B cell (primary cell): ENCODE results near the gene CACNA2D4. TPM values are rescaled to one million over a fixed set of nuclear protein-coding genes. Genes with fewer than 3 reads are reported as not detected.

ENCODE experiments used
- ATAC-seq: fragments of 200-7000 bp; cut with Tn5 transposase; one replicate; pipeline ENCODE4 v1.10.0; 2021; ENCODE audit warnings: low read depth, mild to moderate bottlenecking, moderate number of reproducible peaks, moderate library complexity
- CTCF ChIA-PET: fragments of 350-600 bp; sonication (Branson Sonifier 250); formaldehyde crosslinking; loops from one replicate; lab custom pipeline; 2021; ENCODE audit warnings: antibody characterized with exemption, inconsistent platforms; lab: Charles Lee
- POLR2A ChIA-PET: fragments of 350-600 bp; sonication (Branson Sonifier 250); formaldehyde crosslinking; loops from one replicate; lab custom pipeline; 2021; ENCODE audit warnings: antibody characterized with exemption; lab: Charles Lee
- DNase-seq: peaks from one replicate; pipeline ENCODE4 v3.0.0; 2013
- H2AFZ ChIP-seq: 2 replicates; pipeline ENCODE4 v1.6.1; 2012; ENCODE audit warnings: mild to moderate bottlenecking, low read depth, low read length; ENCODE audit not compliant: insufficient read depth, poor library complexity, severe bottlenecking
- H3K27ac ChIP-seq, 2 donors: 1 replicate in 1 of 2; 2 replicates in 1 of 2; pipeline ENCODE4 v1.5.1; 2012 to 2013; ENCODE audit warnings: low read length in 2 of 2, mild to moderate bottlenecking in 2 of 2, moderate library complexity in 1 of 2
- H3K27me3 ChIP-seq, 4 experiments: fragments of 200-600 bp in 1 of 4; sonication (generic) in 1 of 4; replicated peaks in 1 of 4; 1 replicate in 2 of 4; 2 replicates in 2 of 4; pipeline versions ENCODE4 v1.6.1 to v1.7.0; 2013 to 2016; ENCODE audit warnings: low read length in 3 of 4, mild to moderate bottlenecking in 2 of 4, mixed read lengths in 1 of 4, moderate library complexity in 1 of 4; ENCODE audit not compliant: insufficient read depth in 4 of 4, control insufficient read depth in 3 of 4; ENCODE audit errors: control extremely low read depth in 1 of 4
- H3K36me3 ChIP-seq, 2 experiments: replicated peaks in 1 of 2; 1 replicate in 1 of 2; 2 replicates in 1 of 2; pipeline versions ENCODE4 v1.6.1 to v1.7.1; 2013; ENCODE audit warnings: low read length in 1 of 2; ENCODE audit not compliant: insufficient read depth in 2 of 2, control insufficient read depth in 1 of 2; ENCODE audit errors: control extremely low read depth in 1 of 2, extremely low read depth in 1 of 2
- H3K4me1 ChIP-seq, 2 donors: fragments of 200-600 bp in 1 of 2; sonication (generic) in 1 of 2; 1 replicate in 1 of 2; 2 replicates in 1 of 2; pipeline versions ENCODE4 v1.5.1 to v1.6.1; 2013 to 2017; ENCODE audit warnings: low read length in 2 of 2; ENCODE audit not compliant: control insufficient read depth in 2 of 2, insufficient read depth in 2 of 2
- H3K4me2 ChIP-seq: replicated peaks from 2 replicates; pipeline ENCODE3; 2012; ENCODE audit warnings: mild to moderate bottlenecking, low read depth, low read length; ENCODE audit not compliant: poor library complexity, severe bottlenecking
- H3K4me3 ChIP-seq, 5 experiments: fragments of 200-600 bp in 1 of 5; sonication (generic) in 1 of 5; 1 replicate in 3 of 5; 2 replicates in 2 of 5; pipeline versions ENCODE4 v1.5.1 to v1.7.0; 2011 to 2016; ENCODE audit warnings: low read length in 4 of 5, mild to moderate bottlenecking in 4 of 5, low read depth in 2 of 5, control low read depth in 1 of 5, moderate library complexity in 1 of 5; ENCODE audit not compliant: insufficient read depth in 1 of 5; ENCODE audit errors: control extremely low read depth in 1 of 5, extremely low read depth in 1 of 5
- H3K79me2 ChIP-seq: fragments of 200-600 bp; sonication (generic); one replicate; pipeline ENCODE4 v1.6.0; 2016; ENCODE audit warnings: low read length; ENCODE audit not compliant: control insufficient read depth, insufficient read depth
- H3K9ac ChIP-seq: fragments of 200-600 bp; sonication (generic); 2 replicates; pipeline ENCODE4 v1.6.1; 2017; ENCODE audit warnings: mild to moderate bottlenecking, low read length, moderate library complexity
- H3K9me3 ChIP-seq, 3 donors: one replicate each; pipeline versions ENCODE4 v1.6.1 to v1.7.1; 2013; ENCODE audit warnings: low read length in 2 of 3; ENCODE audit not compliant: control insufficient read depth in 2 of 3, insufficient read depth in 1 of 3; ENCODE audit errors: control extremely low read depth in 1 of 3
- H4K20me1 ChIP-seq: 2 replicates; pipeline ENCODE4 v1.6.0; 2012; ENCODE audit warnings: mild to moderate bottlenecking, low read length; ENCODE audit not compliant: insufficient read depth, control insufficient read depth, poor library complexity, severe bottlenecking
- H3K27ac Mint-ChIP-seq: one replicate; pipeline ENCODE4 v1.8.0; 2021; ENCODE audit warnings: mixed read lengths
- H3K27me3 Mint-ChIP-seq: one replicate; pipeline ENCODE4 v1.8.0; 2021; ENCODE audit warnings: mixed read lengths
- H3K4me1 Mint-ChIP-seq: one replicate; pipeline ENCODE4 v1.8.0; 2021; ENCODE audit warnings: mixed read lengths
- H3K4me3 Mint-ChIP-seq: one replicate; pipeline ENCODE4 v1.8.0; 2021; ENCODE audit warnings: mixed read lengths
- H3K9me3 Mint-ChIP-seq: one replicate; pipeline ENCODE4 v1.8.0; 2022; ENCODE audit warnings: mixed read lengths; ENCODE audit not compliant: insufficient read depth
- EZH2 ChIP-seq: IDR thresholded peaks from 2 replicates; pipeline ENCODE4 v1.6.1; 2012; ENCODE audit warnings: borderline replicate concordance, low read depth, mild to moderate bottlenecking, moderate library complexity, low read length; ENCODE audit not compliant: insufficient read depth, poor library complexity, severe bottlenecking
- WGBS: methylation state at CpG from one replicate; pipeline ENCODE4 v1.1.5; 2013; ENCODE audit warnings: missing lambda C conversion rate; ENCODE audit not compliant: insufficient coverage; 5-methylcytosine and 5-hydroxymethylcytosine counted together
- intact Hi-C: fragments of 100-400 bp; cut with micrococcal nuclease; formaldehyde crosslinking; loops from one replicate; pipeline ENCODE4 v1.10.0; 2022
- polyA plus RNA-seq: library from polyadenylated mRNA; depleted of rRNA; stranded (reverse); fragments of >200 nt; gene quantifications from 2 replicates; pipeline ENCODE4 v1.2.3, GENCODE V29; 2012
- total RNA-seq, 2 donors: library from RNA; stranded (reverse); fragments of 120-200 nt in 1 of 2; gene quantifications; 1 replicate in 1 of 2; 2 replicates in 1 of 2; pipeline versions ENCODE4 v1.2.3 to v1.2.4, GENCODE V29; 2013 to 2022
- TF ChIP-seq, protein P1 (sequence below): fragments of 200-600 bp; IDR thresholded peaks from one replicate; pipeline ENCODE4 v1.8.0; 2022; ENCODE audit warnings: antibody characterized with exemption, mild to moderate bottlenecking

CACNA2D4 gene
- total and polyA plus RNA-seq, 2 donors (not counting 1 experiment from before 2014, with no cell fraction given): 6.0 to 7.4 TPM

DNA sequence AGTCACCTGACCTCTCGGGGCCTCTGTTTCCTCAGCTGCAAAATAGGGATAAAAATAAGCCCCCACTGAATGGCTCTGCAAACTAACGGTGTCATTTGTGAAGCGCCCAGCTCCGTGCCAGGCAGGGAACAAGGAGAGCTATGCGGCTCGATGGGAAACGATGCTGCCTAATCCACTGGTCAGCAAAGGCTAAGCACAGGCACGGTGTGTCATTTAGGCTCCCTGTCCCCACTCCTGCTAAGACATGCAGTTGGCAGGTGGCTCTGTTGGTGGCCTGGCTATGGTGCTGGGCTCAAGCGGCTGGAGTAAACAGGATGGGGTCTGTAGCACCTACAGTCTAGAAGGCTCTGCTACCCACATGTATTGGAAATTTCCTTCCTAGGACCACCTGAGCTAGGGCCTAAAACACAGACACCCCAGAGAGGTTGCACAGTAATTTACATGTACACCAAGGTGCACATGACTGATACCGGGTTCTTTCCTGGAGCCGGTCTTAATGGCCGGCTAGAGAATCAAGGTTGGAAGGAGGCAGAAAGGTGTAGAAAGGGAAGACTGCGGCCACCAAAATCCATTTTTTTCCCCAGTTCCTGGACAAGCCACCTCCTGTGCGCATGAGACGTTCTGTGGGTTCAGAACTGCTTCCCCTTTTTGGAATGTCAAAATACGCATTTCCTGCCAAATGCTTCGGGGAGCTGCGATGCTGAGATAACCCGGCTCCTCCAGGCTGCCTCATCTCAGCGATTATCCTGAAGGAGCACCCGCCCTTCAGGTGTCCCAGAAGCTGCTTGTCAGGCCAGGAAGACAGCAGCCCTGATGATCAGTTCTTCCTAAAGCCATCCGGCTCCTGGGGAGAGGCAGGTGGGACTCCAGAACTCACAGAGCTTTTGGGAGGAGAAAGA, 1.0 kb downstream of the CACNA2D4 start:
- Histone ChIP-seq H3K9me3 (peaks cover 0 to 4% (median 0%) of the 10 kb centered on the region in 3 donors), H3K79me2 (peaks cover 20% of the 10 kb centered on the region), H3K27ac (peak overlapping the region; percentile 85 to 90), H3K27me3 (no peaks in the 10 kb centered on the region), H3K36me3 (no peaks in the 10 kb centered on the region), H2AFZ (peak overlapping the region; percentile 83), H3K4me3 (peak overlapping the region; percentile 48 to 72 (median 67)), H3K4me1 (peaks cover 37 to 38% of the 10 kb centered on the region in 2 donors), H3K9ac (peak overlapping the region; percentile 77), H4K20me1 (no peaks in the 10 kb centered on the region), H3K4me2 (peak overlapping the region; percentile 78)
- intact Hi-C loops: no loop called here
- peak; percentile 73 for DNase-seq
- POLR2A ChIA-PET: interaction anchor here (0.6 to 1.2 kb wide), 3 partner anchors 13 to 119 kb away, joined by 3 read pairs; no protein-coding TSS in a partner anchor
- ATAC-seq: peak; percentile 65
- 39% methylated on average over 19 of the region's 22 CpGs for WGBS
- Mint-ChIP-seq H3K4me3 (peak overlapping the region; percentile 90), H3K27me3 (peaks cover 19% of the 10 kb centered on the region), H3K9me3 (no peaks in the 10 kb centered on the region), H3K27ac (peak overlapping the region; percentile 96), H3K4me1 (peaks cover 36% of the 10 kb centered on the region)
- TF ChIP-seq EZH2: no peak
- TF ChIP-seq, protein P1, sequence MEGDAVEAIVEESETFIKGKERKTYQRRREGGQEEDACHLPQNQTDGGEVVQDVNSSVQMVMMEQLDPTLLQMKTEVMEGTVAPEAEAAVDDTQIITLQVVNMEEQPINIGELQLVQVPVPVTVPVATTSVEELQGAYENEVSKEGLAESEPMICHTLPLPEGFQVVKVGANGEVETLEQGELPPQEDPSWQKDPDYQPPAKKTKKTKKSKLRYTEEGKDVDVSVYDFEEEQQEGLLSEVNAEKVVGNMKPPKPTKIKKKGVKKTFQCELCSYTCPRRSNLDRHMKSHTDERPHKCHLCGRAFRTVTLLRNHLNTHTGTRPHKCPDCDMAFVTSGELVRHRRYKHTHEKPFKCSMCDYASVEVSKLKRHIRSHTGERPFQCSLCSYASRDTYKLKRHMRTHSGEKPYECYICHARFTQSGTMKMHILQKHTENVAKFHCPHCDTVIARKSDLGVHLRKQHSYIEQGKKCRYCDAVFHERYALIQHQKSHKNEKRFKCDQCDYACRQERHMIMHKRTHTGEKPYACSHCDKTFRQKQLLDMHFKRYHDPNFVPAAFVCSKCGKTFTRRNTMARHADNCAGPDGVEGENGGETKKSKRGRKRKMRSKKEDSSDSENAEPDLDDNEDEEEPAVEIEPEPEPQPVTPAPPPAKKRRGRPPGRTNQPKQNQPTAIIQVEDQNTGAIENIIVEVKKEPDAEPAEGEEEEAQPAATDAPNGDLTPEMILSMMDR: no peak
- CTCF ChIA-PET: interaction anchor here (1.4 to 3.7 kb wide), 3 partner anchors 22 to 126 kb away, joined by 6 to 40 read pairs (median 9); no protein-coding TSS in a partner anchor
